ENCODE data around the gene CALCOCO2. TPM values are rescaled to one million over a fixed set of nuclear protein-coding genes. Genes with fewer than 3 reads are reported as not detected.

CALCOCO2 gene
- total RNA-seq, 4 donors from 2014 or later = 141 to 292 (median 207) TPM

- Histone ChIP-seq H3K9me3 (no peaks in the 10 kb centered on the region), H3K4me1 (no peaks in the 10 kb centered on the region), H3K27me3 (no peaks in the 10 kb centered on the region), H3K27ac (no peak overlapping the region), H3K4me3 (no peak overlapping the region), H3K36me3 (peaks cover 0 to 85% (median 38%) of the 10 kb centered on the region in 4 donors)
- intact Hi-C loops (cut with DNase I; ENCODE audit: low total_unique reads) = no loop called here
- no peak for DNase-seq
- TF ChIP-seq CTCF (IDR thresholded peaks at IDR 0.05) = no peak
- no peak for TF ChIP-seq POLR2A (IDR thresholded peaks at IDR 0.05)
- TF ChIP-seq EP300 (IDR thresholded peaks at IDR 0.05; ENCODE audit: low read depth) = no peak
- no peak for TF ChIP-seq POLR2AphosphoS5 (IDR thresholded peaks at IDR 0.05)
- in situ Hi-C loops (cut with MboI; ENCODE audit: low pct_ligation_motif_present in 1 of 4, low pct_unique_long_range_greater_than_20kb in 1 of 4, low sequenced_read_pairs in 3 of 4) = no loop called here
- WGBS, 2 donors (ENCODE audit: low coverage in 1 of 2) = 80 to 85% methylated on average over 1 to 7 of the region's 7 CpGs
These were observed 24.1 kb downstream of the CALCOCO2 start for GRCh38 chr17:48854774-48855476.

- peaks cover 0 to 84% (median 39%) of the 10 kb centered on the region in 4 donors for H3K36me3 ChIP-seq
- H3K4me3 ChIP-seq = no peak overlapping the region
- H3K9me3 ChIP-seq = no peaks in the 10 kb centered on the region
- in situ Hi-C loops (cut with MboI; ENCODE audit: low pct_ligation_motif_present in 1 of 4, low pct_unique_long_range_greater_than_20kb in 1 of 4, low sequenced_read_pairs in 3 of 4) = no loop called here
- H3K27me3 ChIP-seq = no peaks in the 10 kb centered on the region
- no peak overlapping the region for H3K27ac ChIP-seq
- intact Hi-C loops (cut with DNase I; ENCODE audit: low total_unique reads) = no loop called here
- 68 to 73% methylated on average over 2 to 3 of the region's 3 CpGs for WGBS, 2 donors (ENCODE audit: low coverage in 1 of 2)
- H3K4me1 ChIP-seq = no peaks in the 10 kb centered on the region
- TF ChIP-seq POLR2AphosphoS5 (IDR thresholded peaks at IDR 0.05) = no peak
- TF ChIP-seq EP300 (IDR thresholded peaks at IDR 0.05; ENCODE audit: low read depth) = no peak
- TF ChIP-seq CTCF (IDR thresholded peaks at IDR 0.05) = no peak
- TF ChIP-seq POLR2A (IDR thresholded peaks at IDR 0.05) = no peak
- DNase-seq = no peak
These were observed 25.4 kb downstream of the CALCOCO2 start for GRCh38 chr17:48856122-48856821.

GRCh38 chr17:48860034-48860433 lies 29.2 kb downstream of the CALCOCO2 start:
- Histone ChIP-seq H3K4me1 (no peaks in the 10 kb centered on the region), H3K27ac (no peak overlapping the region), H3K27me3 (no peaks in the 10 kb centered on the region), H3K36me3 (peaks cover 0 to 87% (median 39%) of the 10 kb centered on the region in 4 donors), H3K4me3 (no peak overlapping the region), H3K9me3 (no peaks in the 10 kb centered on the region)
- in situ Hi-C loops (cut with MboI; ENCODE audit: low pct_ligation_motif_present in 1 of 4, low pct_unique_long_range_greater_than_20kb in 1 of 4, low sequenced_read_pairs in 3 of 4) = no loop called here
- WGBS, 2 donors (ENCODE audit: low coverage in 1 of 2) = 96 to 100% methylated on average over 3 of the region's 3 CpGs
- TF ChIP-seq POLR2A (IDR thresholded peaks at IDR 0.05) (no peak), EP300 (IDR thresholded peaks at IDR 0.05; ENCODE audit: low read depth) (no peak), CTCF (IDR thresholded peaks at IDR 0.05) (peak in 2 of 5 experiments; percentile 11 to 13), POLR2AphosphoS5 (IDR thresholded peaks at IDR 0.05) (no peak)
- no peak for DNase-seq
- intact Hi-C loops (cut with DNase I; ENCODE audit: low total_unique reads) = no loop called here

GRCh38 chr17:48860456-48860855 lies 29.6 kb downstream of the CALCOCO2 start:
- in situ Hi-C loops (cut with MboI; ENCODE audit: low pct_ligation_motif_present in 1 of 4, low pct_unique_long_range_greater_than_20kb in 1 of 4, low sequenced_read_pairs in 3 of 4) = no loop called here
- H3K36me3 ChIP-seq = peaks cover 0 to 83% (median 38%) of the 10 kb centered on the region in 4 donors
- no peak for DNase-seq
- H3K4me1 ChIP-seq = no peaks in the 10 kb centered on the region
- H3K4me3 ChIP-seq = no peak overlapping the region
- intact Hi-C loops (cut with DNase I; ENCODE audit: low total_unique reads) = no loop called here
- H3K9me3 ChIP-seq = no peaks in the 10 kb centered on the region
- H3K27me3 ChIP-seq = no peaks in the 10 kb centered on the region
- TF ChIP-seq CTCF (IDR thresholded peaks at IDR 0.05) = no peak
- no peak for TF ChIP-seq POLR2AphosphoS5 (IDR thresholded peaks at IDR 0.05)
- no peak for TF ChIP-seq POLR2A (IDR thresholded peaks at IDR 0.05)
- TF ChIP-seq EP300 (IDR thresholded peaks at IDR 0.05; ENCODE audit: low read depth) = no peak
- no peak overlapping the region for H3K27ac ChIP-seq
- WGBS, 2 donors (ENCODE audit: low coverage in 1 of 2) = 90 to 96% methylated on average over 3 to 4 of the region's 4 CpGs

Measured in transverse colon (tissue), 4 donors.